ENCODE measurements around the gene IPP. TPM values are rescaled to one million over a fixed set of nuclear protein-coding genes. Genes with fewer than 3 reads are reported as not detected.
A peak's percentile ranks its signal among the peaks of the same experiment; 100 is the strongest.

Gene IPP
- total and polyA plus RNA-seq, 2 of the 4 experiments (the other 2 are of a cell fraction), result 4.6 to 10.6 TPM

DNA sequence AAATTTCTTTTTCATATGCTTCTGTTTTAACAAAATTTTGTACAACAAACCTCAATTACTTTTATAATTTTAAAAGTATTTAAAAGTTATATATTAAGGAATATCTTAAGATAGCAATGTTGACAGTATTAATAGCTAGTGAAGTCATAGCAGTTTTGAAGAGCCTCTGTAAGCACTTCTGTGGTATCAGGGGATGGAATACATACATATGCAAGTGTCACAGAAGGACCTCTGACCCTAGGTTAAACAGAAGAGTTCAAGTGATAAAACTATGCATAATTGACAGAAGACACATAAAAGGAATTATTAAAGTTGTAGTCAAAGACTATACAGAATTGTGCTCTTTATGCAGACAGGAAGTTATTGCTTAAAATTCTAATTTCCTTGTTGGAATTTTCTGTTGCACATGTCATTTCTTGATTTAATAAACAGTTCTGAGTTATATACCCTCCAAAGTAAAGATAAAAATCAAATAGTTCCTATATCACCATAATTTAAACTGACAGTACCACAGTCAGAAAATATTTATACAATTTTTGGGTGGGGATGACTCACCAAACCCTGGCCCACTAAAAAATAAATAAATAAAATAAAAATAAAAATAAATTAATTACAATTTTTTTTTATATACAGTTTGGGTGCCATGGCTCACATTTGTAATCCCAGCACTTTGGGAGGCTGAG is 27.1 kb downstream of the IPP start:
- DNase-seq (no peak), ATAC-seq (ENCODE audit: low read depth) (no peak)
- Histone ChIP-seq H2AK9ac (replicated peaks; ENCODE audit: low read depth, low read length, poor library complexity) (no peak overlapping the region), H3K56ac (ENCODE audit: extremely low read depth, insufficient read depth, low read length) (0 out of 2 replicates have a peak overlapping the region, but pooled peaks have one; percentile 11), H3K4ac (ENCODE audit: low read depth, low read length) (no peak overlapping the region), H4K8ac (ENCODE audit: low read depth in 2 of 2, low read length in 2 of 2) (no peak overlapping the region), H3K9ac (ENCODE audit: low read depth, low read length) (no peak overlapping the region), H3K4me3 (ENCODE audit: insufficient read depth, low read depth, low read length) (no peak overlapping the region), H3K27ac (ENCODE audit: insufficient read depth, low read length) (no peak overlapping the region), H3K9me1 (ENCODE audit: insufficient read depth, low read length) (0 out of 2 replicates have a peak, but pooled peaks cover 3% of the 10 kb centered on the region), H2BK5ac (ENCODE audit: low read depth, low read length, poor library complexity, severe bottlenecking) (peak overlapping the region; percentile 58), H2BK20ac (ENCODE audit: low read depth, low read length) (no peak overlapping the region), H2BK15ac (ENCODE audit: low read depth, low read length) (no peak overlapping the region), H4K91ac (ENCODE audit: insufficient read depth, low read depth, low read length) (no peak overlapping the region), H3K79me1 (ENCODE audit: low read depth in 1 of 2, low read length in 2 of 2) (no peaks in the 10 kb centered on the region), H3K14ac (replicated peaks; ENCODE audit: low read depth, low read length) (no peak overlapping the region; the same call in 1 of the 2 replicates), H3K4me1 (ENCODE audit: control insufficient read depth, insufficient read depth, low read length) (peaks cover 4% of the 10 kb centered on the region; the same call in 1 of the 2 replicates), H3K4me2 (ENCODE audit: low read depth, low read length) (no peak overlapping the region), H4K5ac (ENCODE audit: low read depth, low read length) (no peak overlapping the region), H2AFZ (replicated peaks; ENCODE audit: low read length, poor library complexity) (no peak overlapping the region), H3K18ac (ENCODE audit: low read depth, low read length) (no peak overlapping the region; the same call in 1 of the 2 replicates), H3K9me3 (ENCODE audit: control insufficient read depth, insufficient read depth, low read length) (no peaks in the 10 kb centered on the region), H2AK5ac (ENCODE audit: low read depth, low read length) (no peak overlapping the region), H3K23ac (ENCODE audit: low read depth, low read length) (no peak overlapping the region), H3K27me3 (ENCODE audit: control insufficient read depth, insufficient read depth, low read length) (no peaks in the 10 kb centered on the region), H3K36me3 (ENCODE audit: control insufficient read depth, insufficient read depth, low read length) (peaks cover 3% of the 10 kb centered on the region), H4K20me1 (ENCODE audit: insufficient read depth, low read length) (no peaks in the 10 kb centered on the region), H2BK120ac (ENCODE audit: low read depth, low read length) (no peak overlapping the region)
- no TSS peak for BruUV-seq (replicated peaks)
- POLR2A ChIA-PET (ENCODE audit: unreplicated experiment), result no interaction called here
- in situ Hi-C loops (cut with MboI; ENCODE audit: low sequenced_read_pairs), result no loop called here
- intact Hi-C loops (cut with micrococcal nuclease), result no loop called here
- TF ChIP-seq CEBPB (IDR thresholded peaks at IDR 0.05; ENCODE audit: low read depth, low read length) (no peak), RCOR1 (IDR thresholded peaks at IDR 0.05; ENCODE audit: insufficient replicate concordance, low read length) (no peak), FOS (IDR thresholded peaks at IDR 0.05; ENCODE audit: low read depth, low read length) (no peak), CHD1 (IDR thresholded peaks at IDR 0.05; ENCODE audit: low read depth, low read length) (no peak)
- CTCF ChIA-PET, result no interaction called here
- dilution Hi-C loops (cut with HindIII; ENCODE audit: low sequenced_read_pairs, unreplicated experiment), result no loop called here
